Sigmoid colon (tissue), 7 donors: ENCODE measurements around the gene GPC5. TPM values are rescaled to one million over a fixed set of nuclear protein-coding genes. Genes with fewer than 3 reads are reported as not detected.

Source experiments
- DNase-seq: peaks from one replicate; pipeline ENCODE4 v3.0.0-alpha.2; 2019
- H3K27ac ChIP-seq, 4 donors: fragments of 200-600 bp; sonication (generic); one replicate each; pipeline ENCODE4 v1.5.1; 2016 to 2019; ENCODE audit warnings: mild to moderate bottlenecking in 1 of 4
- H3K27me3 ChIP-seq, 3 donors: fragments of 200-600 bp; sonication (generic); one replicate each; pipeline ENCODE4 v1.5.1; 2019; ENCODE audit warnings: mild to moderate bottlenecking in 1 of 3
- H3K36me3 ChIP-seq, 4 donors: fragments of 200-600 bp; sonication (generic); one replicate each; pipeline ENCODE4 v1.5.1; 2016 to 2019
- H3K4me1 ChIP-seq, 4 donors: fragments of 200-600 bp; sonication (generic); one replicate each; pipeline ENCODE4 v1.5.1; 2017 to 2019
- H3K4me3 ChIP-seq, 4 donors: fragments of 200-600 bp; sonication (generic); one replicate each; pipeline ENCODE4 v1.5.1; 2017 to 2019; ENCODE audit warnings: mild to moderate bottlenecking in 2 of 4, moderate library complexity in 1 of 4
- H3K9me3 ChIP-seq, 4 donors: fragments of 200-600 bp in 3 of 4; sonication (generic) in 3 of 4; one replicate each; pipeline versions ENCODE4 v1.5.1 to v1.6.1; 2013 to 2019
- EP300 ChIP-seq, 4 donors: sonication (generic); formaldehyde crosslinking; IDR thresholded peaks; one replicate each; pipeline ENCODE4 v1.6.1; 2017; ENCODE audit warnings: antibody characterized with exemption in 4 of 4
- POLR2A ChIP-seq, 2 donors: fragments of 450-650 bp; IDR thresholded peaks; one replicate each; pipeline ENCODE4 v1.6.1; 2016; ENCODE audit warnings: antibody characterized with exemption in 2 of 2, mild to moderate bottlenecking in 2 of 2, moderate library complexity in 2 of 2
- POLR2AphosphoS5 ChIP-seq, 4 donors: sonication (generic); formaldehyde crosslinking; IDR thresholded peaks; one replicate each; pipeline ENCODE4 v1.6.1; 2017; ENCODE audit warnings: antibody characterized with exemption in 4 of 4
- WGBS, 2 donors: extraction: QIAGEN DNeasy Blood & Tissue Kit; methylation state at CpG; one replicate each; pipeline ENCODE4 v1.1.7; 2013; 5-methylcytosine and 5-hydroxymethylcytosine counted together
- intact Hi-C: fragments of 100-400 bp; cut with DNase I; formaldehyde crosslinking; loops from one replicate; pipeline ENCODE4 v1.15.1; 2023
- polyA plus RNA-seq, 3 donors: library from polyadenylated mRNA; stranded (reverse); fragments of 200-250 nt; gene quantifications; one replicate each; pipeline ENCODE4 v1.2.3, GENCODE V29; 2013
- total RNA-seq, 4 donors: library from RNA; depleted of rRNA; stranded (reverse); fragments of >200 nt; gene quantifications; one replicate each; pipeline ENCODE4 v1.1.0, GENCODE V29; 2016
- TF ChIP-seq, protein P1 (sequence below), 4 experiments: fragments of 450-650 bp in 3 of 4; fragments of 200-600 bp in 1 of 4; IDR thresholded peaks; one replicate each; pipeline ENCODE4 v1.5.1; 2016 to 2019; ENCODE audit warnings: antibody characterized with exemption in 4 of 4, mild to moderate bottlenecking in 3 of 4, moderate library complexity in 2 of 4
- donor health status: healthy with polysubstance abuse.
- donor health status: Bipolar disorder and iron deficiency.
- donor health status: healthy.

Gene GPC5
- total and polyA plus RNA-seq, 7 donors: 0.39 to 3.9 (median 2.9) TPM; not detected in 2

DNA sequence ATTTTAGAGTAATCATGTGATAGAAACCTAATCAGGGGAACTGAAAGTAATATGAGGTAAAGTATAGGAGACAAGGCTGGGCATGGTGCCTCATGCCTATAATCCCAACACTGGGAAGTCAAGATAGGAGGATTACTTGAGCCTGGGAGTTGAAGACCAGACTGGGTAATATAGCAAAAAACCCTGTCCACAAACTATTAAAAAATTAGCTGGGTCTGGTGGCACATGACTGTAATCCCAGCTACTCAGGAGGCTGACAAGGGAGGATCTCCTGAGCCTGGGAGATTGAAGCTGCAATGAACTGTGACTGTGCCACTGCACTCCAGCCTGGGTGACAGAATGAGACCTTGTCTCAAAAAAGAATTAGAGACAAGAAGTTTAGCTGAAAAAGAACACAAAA lies 469.9 kb downstream of the GPC5 start:
- no peaks in the 10 kb centered on the region for H3K4me1 ChIP-seq
- no peak for DNase-seq
- H3K27me3 ChIP-seq: no peaks in the 10 kb centered on the region
- H3K36me3 ChIP-seq: no peaks in the 10 kb centered on the region
- H3K9me3 ChIP-seq: no peaks in the 10 kb centered on the region
- intact Hi-C loops: no loop called here
- TF ChIP-seq, protein P1, sequence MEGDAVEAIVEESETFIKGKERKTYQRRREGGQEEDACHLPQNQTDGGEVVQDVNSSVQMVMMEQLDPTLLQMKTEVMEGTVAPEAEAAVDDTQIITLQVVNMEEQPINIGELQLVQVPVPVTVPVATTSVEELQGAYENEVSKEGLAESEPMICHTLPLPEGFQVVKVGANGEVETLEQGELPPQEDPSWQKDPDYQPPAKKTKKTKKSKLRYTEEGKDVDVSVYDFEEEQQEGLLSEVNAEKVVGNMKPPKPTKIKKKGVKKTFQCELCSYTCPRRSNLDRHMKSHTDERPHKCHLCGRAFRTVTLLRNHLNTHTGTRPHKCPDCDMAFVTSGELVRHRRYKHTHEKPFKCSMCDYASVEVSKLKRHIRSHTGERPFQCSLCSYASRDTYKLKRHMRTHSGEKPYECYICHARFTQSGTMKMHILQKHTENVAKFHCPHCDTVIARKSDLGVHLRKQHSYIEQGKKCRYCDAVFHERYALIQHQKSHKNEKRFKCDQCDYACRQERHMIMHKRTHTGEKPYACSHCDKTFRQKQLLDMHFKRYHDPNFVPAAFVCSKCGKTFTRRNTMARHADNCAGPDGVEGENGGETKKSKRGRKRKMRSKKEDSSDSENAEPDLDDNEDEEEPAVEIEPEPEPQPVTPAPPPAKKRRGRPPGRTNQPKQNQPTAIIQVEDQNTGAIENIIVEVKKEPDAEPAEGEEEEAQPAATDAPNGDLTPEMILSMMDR (IDR thresholded peaks at IDR 0.05): no peak
- TF ChIP-seq POLR2AphosphoS5 (IDR thresholded peaks at IDR 0.05): no peak
- no peak for TF ChIP-seq POLR2A (IDR thresholded peaks at IDR 0.05)
- TF ChIP-seq EP300 (IDR thresholded peaks at IDR 0.05): no peak
- no peak overlapping the region for H3K27ac ChIP-seq
- H3K4me3 ChIP-seq: no peak overlapping the region

DNA sequence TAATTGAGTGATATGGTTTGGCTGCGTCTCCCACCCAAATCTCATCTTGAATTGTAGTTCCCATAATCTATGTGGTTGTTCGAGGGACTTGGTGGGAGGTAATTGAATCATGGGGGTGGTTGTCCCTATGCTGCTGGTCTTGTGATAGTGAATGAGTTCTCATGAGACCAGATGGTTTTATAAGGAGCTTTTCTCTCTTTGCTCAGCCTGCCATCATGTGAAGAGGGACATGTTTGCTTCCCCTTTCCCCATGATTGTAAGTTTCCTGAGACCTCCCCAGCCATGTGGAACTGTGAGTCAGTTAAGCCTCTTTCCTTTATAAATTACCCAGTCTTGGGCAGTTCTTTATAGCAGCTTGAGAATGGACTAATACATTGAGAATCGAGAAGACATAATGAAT lies 480.1 kb downstream of the GPC5 start:
- WGBS, 2 donors: 87 to 89% methylated on average over 3 of the region's 3 CpGs
- intact Hi-C loops: no loop called here
- DNase-seq: no peak
- Histone ChIP-seq H3K4me1 (no peaks in the 10 kb centered on the region), H3K9me3 (no peaks in the 10 kb centered on the region), H3K27me3 (no peaks in the 10 kb centered on the region), H3K36me3 (no peaks in the 10 kb centered on the region), H3K27ac (no peak overlapping the region), H3K4me3 (no peak overlapping the region)
- no peak for TF ChIP-seq EP300 (IDR thresholded peaks at IDR 0.05)
- no peak for TF ChIP-seq POLR2A (IDR thresholded peaks at IDR 0.05)
- TF ChIP-seq POLR2AphosphoS5 (IDR thresholded peaks at IDR 0.05): no peak
- TF ChIP-seq, protein P1 (IDR thresholded peaks at IDR 0.05): no peak

DNA sequence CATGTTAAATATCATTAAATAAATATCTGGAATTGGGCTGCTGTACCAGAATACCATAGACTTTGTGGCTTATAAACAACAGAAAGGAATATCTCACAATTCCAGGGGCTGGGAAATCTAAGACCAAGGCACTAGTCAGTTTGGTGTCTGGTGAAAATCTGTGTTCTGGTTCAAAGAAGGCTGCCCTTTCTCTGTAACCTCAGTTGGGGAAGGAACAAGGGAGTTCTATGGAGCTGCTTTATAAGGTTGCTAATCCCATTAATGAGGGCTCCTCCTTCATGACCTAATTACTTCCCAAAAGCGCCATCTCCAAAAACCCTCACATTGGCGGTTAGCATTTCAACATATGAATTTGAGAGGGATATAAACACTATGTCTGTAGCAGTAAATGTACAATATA lies 480.9 kb downstream of the GPC5 start:
- Histone ChIP-seq H3K9me3 (no peaks in the 10 kb centered on the region), H3K27me3 (no peaks in the 10 kb centered on the region), H3K4me3 (no peak overlapping the region), H3K36me3 (no peaks in the 10 kb centered on the region), H3K27ac (no peak overlapping the region), H3K4me1 (no peaks in the 10 kb centered on the region)
- no peak for TF ChIP-seq EP300 (IDR thresholded peaks at IDR 0.05)
- TF ChIP-seq POLR2AphosphoS5 (IDR thresholded peaks at IDR 0.05): no peak
- TF ChIP-seq POLR2A (IDR thresholded peaks at IDR 0.05): no peak
- TF ChIP-seq, protein P1 (IDR thresholded peaks at IDR 0.05): no peak
- 93 to 96% methylated on average over 2 of the region's 2 CpGs for WGBS, 2 donors
- no peak for DNase-seq
- intact Hi-C loops: no loop called here

DNA sequence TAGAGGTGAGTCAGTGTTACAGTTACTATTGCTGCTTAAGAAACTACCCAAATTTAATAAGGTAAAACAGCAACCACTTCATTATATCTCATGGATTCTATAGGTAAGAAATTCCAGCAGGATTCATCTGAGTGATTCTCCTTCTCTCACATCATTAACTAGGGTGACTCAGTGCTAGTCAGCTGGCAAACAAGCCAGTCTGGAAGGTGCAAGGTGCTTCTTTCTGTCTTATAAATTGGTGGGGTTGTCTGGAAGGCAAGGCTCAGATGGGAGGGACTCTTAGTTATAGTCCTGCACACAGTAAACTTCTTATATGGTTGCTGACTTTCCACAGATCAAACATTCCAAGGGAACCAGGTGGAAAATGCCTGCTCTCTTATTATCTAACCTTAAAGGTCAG lies 484.5 kb downstream of the GPC5 start:
- intact Hi-C loops: no loop called here

DNA sequence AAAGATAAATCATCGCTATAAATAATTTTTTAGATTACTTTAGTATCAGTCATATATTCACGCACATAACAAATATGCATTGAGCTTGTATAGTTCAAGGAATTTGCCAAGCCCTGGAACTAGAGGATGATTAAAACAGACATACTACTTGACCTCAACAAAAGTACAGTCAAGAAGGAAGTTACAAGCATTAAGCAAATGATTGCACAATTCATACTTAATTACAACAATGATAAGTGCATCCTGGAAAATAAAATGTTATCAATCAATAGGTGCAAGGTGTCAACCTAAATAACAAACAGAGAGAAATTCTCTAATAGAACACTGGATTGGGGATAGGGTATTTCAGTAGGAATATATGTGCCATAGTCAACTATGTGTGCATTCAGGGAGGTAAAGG lies 491.2 kb downstream of the GPC5 start:
- 91 to 94% methylated on average over 2 of the region's 2 CpGs for WGBS, 2 donors

More for the DNA sequence above, 484.5 kb downstream of the GPC5 start:
- Histone ChIP-seq H3K4me1 (no peaks in the 10 kb centered on the region), H3K27ac (no peak overlapping the region), H3K36me3 (no peaks in the 10 kb centered on the region), H3K9me3 (no peaks in the 10 kb centered on the region), H3K4me3 (no peak overlapping the region), H3K27me3 (no peaks in the 10 kb centered on the region)
- TF ChIP-seq EP300 (IDR thresholded peaks at IDR 0.05) (no peak), POLR2A (IDR thresholded peaks at IDR 0.05) (no peak)
- DNase-seq: no peak

More for the DNA sequence above, 491.2 kb downstream of the GPC5 start:
- Histone ChIP-seq H3K27ac (no peak overlapping the region), H3K36me3 (no peaks in the 10 kb centered on the region), H3K4me3 (no peak overlapping the region), H3K4me1 (no peaks in the 10 kb centered on the region), H3K27me3 (no peaks in the 10 kb centered on the region), H3K9me3 (no peaks in the 10 kb centered on the region)
- no peak for DNase-seq
- intact Hi-C loops: no loop called here
- TF ChIP-seq EP300 (IDR thresholded peaks at IDR 0.05) (no peak), POLR2A (IDR thresholded peaks at IDR 0.05) (no peak), POLR2AphosphoS5 (IDR thresholded peaks at IDR 0.05) (no peak)
- TF ChIP-seq, protein P1 (IDR thresholded peaks at IDR 0.05): no peak
